ENCODE data around the gene RBMY1B. TPM values are rescaled to one million over a fixed set of nuclear protein-coding genes. Genes with fewer than 3 reads are reported as not detected.

The RBMY1B gene
- not detected in 2 replicates for total RNA-seq (ENCODE audit: low replicate concordance)

DNA sequence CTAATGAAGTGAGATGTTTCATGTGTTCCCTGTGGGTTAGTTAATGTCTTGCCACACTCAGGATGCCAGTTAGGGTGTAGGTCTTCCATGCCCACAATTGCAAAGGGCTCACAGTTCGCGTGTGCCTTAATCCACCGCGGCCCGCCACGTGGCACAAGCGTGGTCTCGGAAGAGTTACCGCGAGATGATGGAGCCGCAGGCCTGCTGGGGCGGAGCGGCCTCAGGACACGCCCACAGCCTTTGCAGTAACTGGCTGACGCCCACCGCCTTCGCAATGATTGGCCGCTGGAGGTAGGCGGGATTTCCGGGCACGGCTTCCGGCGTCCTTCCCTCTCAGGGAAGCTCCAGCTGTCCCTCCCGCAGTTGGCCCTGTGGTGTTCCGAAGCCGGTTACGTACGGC is at the start of gene RBMY1B:
Gene RBMY1B (plus strand): TSS at position 301 of the 400 bp plus-strand sequence. CDS start 2,013 bp downstream, outside the sequence.

DNA sequence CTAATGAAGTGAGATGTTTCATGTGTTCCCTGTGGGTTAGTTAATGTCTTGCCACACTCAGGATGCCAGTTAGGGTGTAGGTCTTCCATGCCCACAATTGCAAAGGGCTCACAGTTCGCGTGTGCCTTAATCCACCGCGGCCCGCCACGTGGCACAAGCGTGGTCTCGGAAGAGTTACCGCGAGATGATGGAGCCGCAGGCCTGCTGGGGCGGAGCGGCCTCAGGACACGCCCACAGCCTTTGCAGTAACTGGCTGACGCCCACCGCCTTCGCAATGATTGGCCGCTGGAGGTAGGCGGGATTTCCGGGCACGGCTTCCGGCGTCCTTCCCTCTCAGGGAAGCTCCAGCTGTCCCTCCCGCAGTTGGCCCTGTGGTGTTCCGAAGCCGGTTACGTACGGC is 23.4 kb downstream of the RBMY1B start, which contains the start of gene RBMY1A1:
Gene RBMY1A1 (plus strand): TSS at position 301 of the 400 bp plus-strand sequence. CDS start 2,013 bp downstream, outside the sequence.

Other genes starting within 250 kb of the RBMY1B start
- gene RBMY1A1, start 23.5 kb downstream of the RBMY1B start, total RNA-seq (ENCODE audit: low replicate concordance) = not detected in 2 replicates

All from smooth muscle cell of the coronary artery (primary cell).